ENCODE data around the gene PRTG.

The PRTG gene

GRCh38 chr15:55715355-55716076 is 27.4 kb downstream of the PRTG start:
- H3K36me3 ChIP-seq (ENCODE audit: control insufficient read depth, insufficient read depth, low read length): no peaks in the 10 kb centered on the region
- no peak overlapping the region for H3K4me2 ChIP-seq (ENCODE audit: low read length)
- H3K4me1 ChIP-seq: peaks cover 3% of the 10 kb centered on the region
- H3K9ac ChIP-seq: no peak overlapping the region
- no peak overlapping the region for H3K27ac ChIP-seq
- no peak for TF ChIP-seq CTCF (IDR thresholded peaks at IDR 0.05)
- H3K9me3 ChIP-seq (ENCODE audit: control insufficient read depth, low read length): no peaks in the 10 kb centered on the region
- H2AFZ ChIP-seq: no peak overlapping the region
- H3K27me3 ChIP-seq (ENCODE audit: control insufficient read depth, insufficient read depth, low read length): no peaks in the 10 kb centered on the region
- no peak overlapping the region for H3K4me3 ChIP-seq (ENCODE audit: low read depth, low read length)
- H3K79me2 ChIP-seq: peaks cover 7% of the 10 kb centered on the region

GRCh38 chr15:55714064-55714463 is 28.9 kb downstream of the PRTG start:
- Histone ChIP-seq H3K79me2 (peaks cover 7% of the 10 kb centered on the region), H3K4me1 (peaks cover 3% of the 10 kb centered on the region), H3K27me3 (ENCODE audit: control insufficient read depth, insufficient read depth, low read length) (no peaks in the 10 kb centered on the region), H3K27ac (no peak overlapping the region), H3K4me2 (ENCODE audit: low read length) (no peak overlapping the region), H3K4me3 (ENCODE audit: low read depth, low read length) (no peak overlapping the region), H3K9ac (no peak overlapping the region), H3K9me3 (ENCODE audit: control insufficient read depth, low read length) (no peaks in the 10 kb centered on the region), H3K36me3 (ENCODE audit: control insufficient read depth, insufficient read depth, low read length) (no peaks in the 10 kb centered on the region), H2AFZ (no peak overlapping the region)
- no peak for TF ChIP-seq CTCF (IDR thresholded peaks at IDR 0.05)

- no peak for TF ChIP-seq CTCF (IDR thresholded peaks at IDR 0.05)
- Histone ChIP-seq H3K4me2 (ENCODE audit: low read length) (no peak overlapping the region), H3K36me3 (ENCODE audit: control insufficient read depth, insufficient read depth, low read length) (no peaks in the 10 kb centered on the region), H3K9ac (no peak overlapping the region), H2AFZ (no peak overlapping the region), H3K9me3 (ENCODE audit: control insufficient read depth, low read length) (no peaks in the 10 kb centered on the region), H3K27me3 (ENCODE audit: control insufficient read depth, insufficient read depth, low read length) (no peaks in the 10 kb centered on the region), H3K4me3 (ENCODE audit: low read depth, low read length) (no peak overlapping the region), H3K4me1 (peaks cover 6% of the 10 kb centered on the region), H3K27ac (no peak overlapping the region), H3K79me2 (peaks cover 7% of the 10 kb centered on the region)
Observed at GRCh38 chr15:55712363-55712762, 30.6 kb downstream of the PRTG start.

- Histone ChIP-seq H3K9ac (no peak overlapping the region), H3K36me3 (ENCODE audit: control insufficient read depth, insufficient read depth, low read length) (no peaks in the 10 kb centered on the region), H3K9me3 (ENCODE audit: control insufficient read depth, low read length) (no peaks in the 10 kb centered on the region), H3K4me2 (ENCODE audit: low read length) (no peak overlapping the region), H2AFZ (no peak overlapping the region), H3K4me1 (peaks cover 8% of the 10 kb centered on the region), H3K27me3 (ENCODE audit: control insufficient read depth, insufficient read depth, low read length) (no peaks in the 10 kb centered on the region), H3K79me2 (peaks cover 7% of the 10 kb centered on the region), H3K4me3 (ENCODE audit: low read depth, low read length) (no peak overlapping the region), H3K27ac (no peak overlapping the region)
- TF ChIP-seq CTCF (IDR thresholded peaks at IDR 0.05): no peak
Observed at GRCh38 chr15:55710286-55710685, 32.7 kb downstream of the PRTG start.

GRCh38 chr15:55709458-55709857 is 33.5 kb downstream of the PRTG start:
- Histone ChIP-seq H3K27ac (no peak overlapping the region), H3K4me1 (peaks cover 6% of the 10 kb centered on the region), H3K79me2 (peaks cover 7% of the 10 kb centered on the region), H3K4me3 (ENCODE audit: low read depth, low read length) (no peak overlapping the region), H3K9ac (no peak overlapping the region), H2AFZ (no peak overlapping the region), H3K9me3 (ENCODE audit: control insufficient read depth, low read length) (no peaks in the 10 kb centered on the region), H3K27me3 (ENCODE audit: control insufficient read depth, insufficient read depth, low read length) (no peaks in the 10 kb centered on the region), H3K4me2 (ENCODE audit: low read length) (no peak overlapping the region), H3K36me3 (ENCODE audit: control insufficient read depth, insufficient read depth, low read length) (no peaks in the 10 kb centered on the region)
- no peak for TF ChIP-seq CTCF (IDR thresholded peaks at IDR 0.05)
